Neural cell (in vitro differentiated cells): ENCODE results near the gene SIRPG. TPM values are rescaled to one million over a fixed set of nuclear protein-coding genes. Genes with fewer than 3 reads are reported as not detected.

Source experiments
- H2AFZ ChIP-seq: fragments of 200-600, 300-800 bp; sonication (generic), shearing (Covaris generic); 2 replicates; pipeline ENCODE4 v1.6.0; 2014; ENCODE audit warnings: low read depth, mild to moderate bottlenecking, antibody characterized with exemption, low read length, moderate library complexity
- H3F3A ChIP-seq: fragments of 200-600 bp; shearing (Covaris generic); 2 replicates; pipeline ENCODE4 v1.6.1; 2016; ENCODE audit warnings: mild to moderate bottlenecking, moderate library complexity, mixed read lengths, antibody characterized with exemption, low read length; ENCODE audit not compliant: insufficient read depth, poor library complexity, severe bottlenecking
- H3K27ac ChIP-seq: fragments of 200-600, 300-800 bp; sonication (generic), shearing (Covaris generic); 2 replicates; pipeline ENCODE4 v1.5.1; 2014; ENCODE audit warnings: mild to moderate bottlenecking, low read length, moderate library complexity
- H3K27me3 ChIP-seq: fragments of 300-800, 200-600 bp; sonication (generic), shearing (Covaris generic); 2 replicates; pipeline ENCODE4 v1.6.0; 2014; ENCODE audit warnings: mild to moderate bottlenecking, low read depth, low read length, moderate library complexity; ENCODE audit not compliant: insufficient read depth
- H3K36me3 ChIP-seq: fragments of 300-800, 200-600 bp; sonication (generic), shearing (Covaris generic); 2 replicates; pipeline ENCODE4 v1.5.1; 2014; ENCODE audit warnings: mild to moderate bottlenecking, antibody characterized with exemption, low read length, moderate library complexity; ENCODE audit not compliant: insufficient read depth
- H3K4me2 ChIP-seq: fragments of 300-800, 200-600 bp; sonication (generic), shearing (Covaris generic); 2 replicates; pipeline ENCODE4 v1.6.0; 2014; ENCODE audit warnings: mild to moderate bottlenecking, low read length
- H3K4me3 ChIP-seq: fragments of 300-800, 200-600 bp; sonication (generic), shearing (Covaris generic); 2 replicates; pipeline ENCODE4 v1.5.1; 2014; ENCODE audit warnings: mild to moderate bottlenecking, low read length, moderate library complexity
- H3K79me2 ChIP-seq: fragments of 200-600 bp; shearing (Covaris generic); replicated peaks from 2 replicates; pipeline ENCODE4 v1.6.0; 2014; ENCODE audit warnings: mild to moderate bottlenecking, low read length, moderate library complexity; ENCODE audit not compliant: insufficient read depth
- H3K9ac ChIP-seq: fragments of 300-800, 200-600 bp; sonication (generic), shearing (Covaris generic); 2 replicates; pipeline ENCODE4 v1.6.1; 2016; ENCODE audit warnings: mild to moderate bottlenecking, low read length, mixed read lengths
- H3K9me2 ChIP-seq: fragments of 200-600 bp; shearing (Covaris generic); 2 replicates; pipeline ENCODE4 v1.6.1; 2016; ENCODE audit warnings: mild to moderate bottlenecking, low read length, mixed read lengths; ENCODE audit not compliant: insufficient read depth
- H3K9me3 ChIP-seq: fragments of 200-600, 300-800 bp; sonication (generic), shearing (Covaris generic); 2 replicates; pipeline ENCODE4 v1.6.1; 2016; ENCODE audit warnings: mild to moderate bottlenecking, mixed run types, low read length, moderate library complexity, mixed read lengths
- H4K20me1 ChIP-seq: fragments of 200-600 bp; shearing (Covaris generic); 2 replicates; pipeline ENCODE4 v1.6.1; 2016; ENCODE audit warnings: mild to moderate bottlenecking, mixed run types; ENCODE audit not compliant: insufficient read depth
- EP300 ChIP-seq: fragments of 450-650 bp; conservative IDR thresholded peaks from 2 replicates; pipeline ENCODE4 v1.6.1; 2014; ENCODE audit warnings: antibody characterized with exemption, mild to moderate bottlenecking, moderate library complexity; ENCODE audit not compliant: poor library complexity, severe bottlenecking
- EZH2 ChIP-seq: fragments of 200-600, 300-800 bp; shearing (Covaris generic), sonication (generic); IDR thresholded peaks from 2 replicates; pipeline ENCODE4 v1.6.1; 2014; ENCODE audit warnings: antibody characterized with exemption, low read length, borderline replicate concordance, mild to moderate bottlenecking; ENCODE audit not compliant: insufficient read depth, poor library complexity, severe bottlenecking
- MXI1 ChIP-seq: fragments of 450-650 bp; conservative IDR thresholded peaks from 2 replicates; pipeline ENCODE4 v1.6.1; 2014; ENCODE audit warnings: antibody characterized with exemption, mild to moderate bottlenecking; ENCODE audit not compliant: poor library complexity, severe bottlenecking
- POLR2AphosphoS5 ChIP-seq: IDR thresholded peaks from 2 replicates; pipeline ENCODE4 v1.6.1; 2012
- RAD21 ChIP-seq: fragments of 450-650 bp; conservative IDR thresholded peaks from 2 replicates; pipeline ENCODE4 v1.6.1; 2014; ENCODE audit warnings: antibody characterized with exemption, mild to moderate bottlenecking, moderate library complexity
- SMC3 ChIP-seq: fragments of 450-650 bp; conservative IDR thresholded peaks from 2 replicates; pipeline ENCODE4 v1.6.1; 2014; ENCODE audit warnings: antibody characterized with exemption, mild to moderate bottlenecking, moderate library complexity; ENCODE audit not compliant: poor library complexity
- TAF1 ChIP-seq: IDR thresholded peaks from 2 replicates; pipeline ENCODE4 v1.6.1; 2012; ENCODE audit warnings: low read depth
- polyA plus RNA-seq: library from polyadenylated mRNA; depleted of rRNA; stranded (reverse); fragments of >200 nt; gene quantifications from 2 replicates; pipeline ENCODE4 v1.2.3, GENCODE V29; 2014
- small RNA-seq, 3 experiments: library from RNA; depleted of rRNA; stranded (forward); fragments of <200 nt; gene quantifications; one replicate each; pipeline ENCODE3, GENCODE V24; 2012
- TF ChIP-seq, protein P1 (sequence below): IDR thresholded peaks from 2 replicates; pipeline ENCODE4 v1.6.1; 2012; ENCODE audit warnings: borderline replicate concordance
- TF ChIP-seq, protein P2 (sequence below): fragments of 450-650 bp; IDR thresholded peaks from 2 replicates; pipeline ENCODE4 v1.5.1; 2014; ENCODE audit warnings: antibody characterized with exemption, mild to moderate bottlenecking, moderate library complexity; ENCODE audit not compliant: poor library complexity, severe bottlenecking

Gene SIRPG
- polyA plus RNA-seq, 1 donor from 2014 or later: not detected

DNA sequence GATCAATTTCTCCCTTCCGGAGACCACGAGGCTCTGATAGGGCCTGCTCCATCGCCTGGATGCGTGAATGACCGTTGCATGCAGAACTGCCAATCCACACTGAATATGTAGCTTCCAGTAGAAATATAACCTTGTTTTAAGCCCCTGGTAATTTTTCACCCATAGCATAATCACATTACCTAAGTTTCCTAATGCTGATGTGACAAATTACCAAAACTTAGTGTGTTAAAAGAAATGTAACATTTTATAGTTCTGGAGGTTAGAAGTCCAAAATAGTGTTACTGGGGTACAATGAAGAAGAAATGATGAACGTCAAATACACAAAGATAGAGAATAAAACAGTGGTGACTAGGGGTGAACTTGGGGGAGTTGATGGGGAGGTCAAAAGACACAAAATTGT is 78.1 kb downstream of the SIRPG start:
- Histone ChIP-seq H3K9me3 (no peaks in the 10 kb centered on the region), H4K20me1 (no peaks in the 10 kb centered on the region), H3F3A (no peaks in the 10 kb centered on the region), H2AFZ (no peak overlapping the region), H3K79me2 (no peaks in the 10 kb centered on the region), H3K36me3 (no peaks in the 10 kb centered on the region), H3K9ac (no peak overlapping the region), H3K27ac (no peak overlapping the region), H3K27me3 (no peaks in the 10 kb centered on the region), H3K4me3 (no peak overlapping the region), H3K9me2 (no peaks in the 10 kb centered on the region), H3K4me2 (no peak overlapping the region)
- TF ChIP-seq EP300 (no peak), TAF1 (no peak), EZH2 (no peak), RAD21 (no peak), POLR2AphosphoS5 (no peak), SMC3 (no peak), MXI1 (no peak)
- TF ChIP-seq, protein P1, sequence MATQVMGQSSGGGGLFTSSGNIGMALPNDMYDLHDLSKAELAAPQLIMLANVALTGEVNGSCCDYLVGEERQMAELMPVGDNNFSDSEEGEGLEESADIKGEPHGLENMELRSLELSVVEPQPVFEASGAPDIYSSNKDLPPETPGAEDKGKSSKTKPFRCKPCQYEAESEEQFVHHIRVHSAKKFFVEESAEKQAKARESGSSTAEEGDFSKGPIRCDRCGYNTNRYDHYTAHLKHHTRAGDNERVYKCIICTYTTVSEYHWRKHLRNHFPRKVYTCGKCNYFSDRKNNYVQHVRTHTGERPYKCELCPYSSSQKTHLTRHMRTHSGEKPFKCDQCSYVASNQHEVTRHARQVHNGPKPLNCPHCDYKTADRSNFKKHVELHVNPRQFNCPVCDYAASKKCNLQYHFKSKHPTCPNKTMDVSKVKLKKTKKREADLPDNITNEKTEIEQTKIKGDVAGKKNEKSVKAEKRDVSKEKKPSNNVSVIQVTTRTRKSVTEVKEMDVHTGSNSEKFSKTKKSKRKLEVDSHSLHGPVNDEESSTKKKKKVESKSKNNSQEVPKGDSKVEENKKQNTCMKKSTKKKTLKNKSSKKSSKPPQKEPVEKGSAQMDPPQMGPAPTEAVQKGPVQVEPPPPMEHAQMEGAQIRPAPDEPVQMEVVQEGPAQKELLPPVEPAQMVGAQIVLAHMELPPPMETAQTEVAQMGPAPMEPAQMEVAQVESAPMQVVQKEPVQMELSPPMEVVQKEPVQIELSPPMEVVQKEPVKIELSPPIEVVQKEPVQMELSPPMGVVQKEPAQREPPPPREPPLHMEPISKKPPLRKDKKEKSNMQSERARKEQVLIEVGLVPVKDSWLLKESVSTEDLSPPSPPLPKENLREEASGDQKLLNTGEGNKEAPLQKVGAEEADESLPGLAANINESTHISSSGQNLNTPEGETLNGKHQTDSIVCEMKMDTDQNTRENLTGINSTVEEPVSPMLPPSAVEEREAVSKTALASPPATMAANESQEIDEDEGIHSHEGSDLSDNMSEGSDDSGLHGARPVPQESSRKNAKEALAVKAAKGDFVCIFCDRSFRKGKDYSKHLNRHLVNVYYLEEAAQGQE: no peak
- TF ChIP-seq, protein P2, sequence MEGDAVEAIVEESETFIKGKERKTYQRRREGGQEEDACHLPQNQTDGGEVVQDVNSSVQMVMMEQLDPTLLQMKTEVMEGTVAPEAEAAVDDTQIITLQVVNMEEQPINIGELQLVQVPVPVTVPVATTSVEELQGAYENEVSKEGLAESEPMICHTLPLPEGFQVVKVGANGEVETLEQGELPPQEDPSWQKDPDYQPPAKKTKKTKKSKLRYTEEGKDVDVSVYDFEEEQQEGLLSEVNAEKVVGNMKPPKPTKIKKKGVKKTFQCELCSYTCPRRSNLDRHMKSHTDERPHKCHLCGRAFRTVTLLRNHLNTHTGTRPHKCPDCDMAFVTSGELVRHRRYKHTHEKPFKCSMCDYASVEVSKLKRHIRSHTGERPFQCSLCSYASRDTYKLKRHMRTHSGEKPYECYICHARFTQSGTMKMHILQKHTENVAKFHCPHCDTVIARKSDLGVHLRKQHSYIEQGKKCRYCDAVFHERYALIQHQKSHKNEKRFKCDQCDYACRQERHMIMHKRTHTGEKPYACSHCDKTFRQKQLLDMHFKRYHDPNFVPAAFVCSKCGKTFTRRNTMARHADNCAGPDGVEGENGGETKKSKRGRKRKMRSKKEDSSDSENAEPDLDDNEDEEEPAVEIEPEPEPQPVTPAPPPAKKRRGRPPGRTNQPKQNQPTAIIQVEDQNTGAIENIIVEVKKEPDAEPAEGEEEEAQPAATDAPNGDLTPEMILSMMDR: no peak

Small RNAs within 50 kb of the gene (small RNA-seq; reads per million reads assigned to genes)
- gene AL109809.3: 0 reads per million in 3 experiments
- gene RN7SL561P: 0 reads per million in 3 experiments

Other genes with a start within 250 kb of the SIRPG start
- 48.7 and 58.0 TPM in 2 replicates for gene NSFL1C, start 190.9 kb downstream of the SIRPG start, polyA plus RNA-seq
- gene SIRPB2, start 166.4 kb downstream of the SIRPG start, polyA plus RNA-seq: not detected in 2 replicates
- not detected in 2 replicates for gene SIRPD, start 100.1 kb downstream of the SIRPG start, polyA plus RNA-seq
- 0.20 TPM in 1 of 2 replicates, not detected in the other for gene SIRPB1, start 37.8 kb downstream of the SIRPG start, polyA plus RNA-seq
- 6.7 and 8.0 TPM in 2 replicates for gene SIRPA, start 237.6 kb upstream of the SIRPG start, polyA plus RNA-seq